Measurements from ENCODE around the gene ECSCR.

- TF ChIP-seq, protein P1, sequence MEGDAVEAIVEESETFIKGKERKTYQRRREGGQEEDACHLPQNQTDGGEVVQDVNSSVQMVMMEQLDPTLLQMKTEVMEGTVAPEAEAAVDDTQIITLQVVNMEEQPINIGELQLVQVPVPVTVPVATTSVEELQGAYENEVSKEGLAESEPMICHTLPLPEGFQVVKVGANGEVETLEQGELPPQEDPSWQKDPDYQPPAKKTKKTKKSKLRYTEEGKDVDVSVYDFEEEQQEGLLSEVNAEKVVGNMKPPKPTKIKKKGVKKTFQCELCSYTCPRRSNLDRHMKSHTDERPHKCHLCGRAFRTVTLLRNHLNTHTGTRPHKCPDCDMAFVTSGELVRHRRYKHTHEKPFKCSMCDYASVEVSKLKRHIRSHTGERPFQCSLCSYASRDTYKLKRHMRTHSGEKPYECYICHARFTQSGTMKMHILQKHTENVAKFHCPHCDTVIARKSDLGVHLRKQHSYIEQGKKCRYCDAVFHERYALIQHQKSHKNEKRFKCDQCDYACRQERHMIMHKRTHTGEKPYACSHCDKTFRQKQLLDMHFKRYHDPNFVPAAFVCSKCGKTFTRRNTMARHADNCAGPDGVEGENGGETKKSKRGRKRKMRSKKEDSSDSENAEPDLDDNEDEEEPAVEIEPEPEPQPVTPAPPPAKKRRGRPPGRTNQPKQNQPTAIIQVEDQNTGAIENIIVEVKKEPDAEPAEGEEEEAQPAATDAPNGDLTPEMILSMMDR (IDR thresholded peaks at IDR 0.05) = no peak
- TF ChIP-seq EZH2phosphoT487 (IDR thresholded peaks at IDR 0.05) (no peak), EZH2 (IDR thresholded peaks at IDR 0.05) (no peak)
Measured at GRCh38 chr5:139451878-139452660, 10.5 kb downstream of the ECSCR start.

All from neural progenitor cell (in vitro differentiated cells).